Astrocyte (in vitro differentiated cells and primary cell): Measurements from ENCODE around the gene TNFRSF8. TPM values are rescaled to one million over a fixed set of nuclear protein-coding genes. Genes with fewer than 3 reads are reported as not detected.

Experiments
- DNase-seq: peaks from one replicate; pipeline ENCODE4 v3.0.0-alpha.2; 2010; ENCODE audit warnings: low read depth
- FAIRE-seq: peaks from 2 replicates; lab custom pipeline; 2011; peaks lifted over from hg19 to GRCh38; lab: Jason Lieb, UNC
- H2AFZ ChIP-seq: 2 replicates; pipeline ENCODE4 v1.6.0; 2012; ENCODE audit warnings: low read depth, low read length, inconsistent platforms
- H3K27ac ChIP-seq: 2 replicates; pipeline ENCODE4 v1.5.1; 2011; ENCODE audit warnings: low read depth, low read length, inconsistent platforms
- H3K27me3 ChIP-seq: 2 replicates; pipeline ENCODE4 v1.6.0; 2011; ENCODE audit warnings: low read length, inconsistent platforms; ENCODE audit not compliant: insufficient read depth
- H3K36me3 ChIP-seq: 2 replicates; pipeline ENCODE4 v1.5.1; 2011; ENCODE audit warnings: low read length, inconsistent platforms; ENCODE audit not compliant: insufficient read depth
- H3K4me1 ChIP-seq: 2 replicates; pipeline ENCODE4 v1.5.1; 2011; ENCODE audit warnings: low read length, inconsistent platforms; ENCODE audit not compliant: insufficient read depth
- H3K4me2 ChIP-seq: 2 replicates; pipeline ENCODE4 v1.6.0; 2012; ENCODE audit warnings: low read length, inconsistent platforms
- H3K4me3 ChIP-seq: 2 replicates; pipeline ENCODE4 v1.5.1; 2011; ENCODE audit warnings: low read depth, mild to moderate bottlenecking, low read length, inconsistent platforms; ENCODE audit not compliant: insufficient read depth
- H3K79me2 ChIP-seq: 2 replicates; pipeline ENCODE4 v1.6.0; 2012; ENCODE audit warnings: mild to moderate bottlenecking, low read length, inconsistent platforms; ENCODE audit not compliant: insufficient read depth
- H3K9ac ChIP-seq: 2 replicates; pipeline ENCODE4 v1.6.0; 2012; ENCODE audit warnings: mild to moderate bottlenecking, low read length, inconsistent platforms
- H3K9me3 ChIP-seq: 2 replicates; pipeline ENCODE4 v1.5.1; 2012; ENCODE audit warnings: low read depth, mild to moderate bottlenecking, low read length, inconsistent platforms; ENCODE audit not compliant: insufficient read depth
- H4K20me1 ChIP-seq: 2 replicates; pipeline ENCODE4 v1.6.0; 2012; ENCODE audit warnings: low read length, inconsistent platforms; ENCODE audit not compliant: insufficient read depth
- H3K27ac Mint-ChIP-seq: one replicate; pipeline ENCODE4 v1.8.0; 2021; ENCODE audit warnings: mild to moderate bottlenecking, mixed read lengths; ENCODE audit not compliant: unreplicated experiment
- H3K27me3 Mint-ChIP-seq: one replicate; pipeline ENCODE4 v1.8.0; 2021; ENCODE audit warnings: low read depth, mixed read lengths; ENCODE audit not compliant: unreplicated experiment
- H3K36me3 Mint-ChIP-seq: one replicate; pipeline ENCODE4 v1.8.0; 2021; ENCODE audit warnings: low read depth, mixed read lengths; ENCODE audit not compliant: unreplicated experiment
- H3K4me1 Mint-ChIP-seq: one replicate; pipeline ENCODE4 v1.8.0; 2021; ENCODE audit warnings: low read depth, mixed read lengths; ENCODE audit not compliant: unreplicated experiment
- H3K4me3 Mint-ChIP-seq: one replicate; pipeline ENCODE4 v1.8.0; 2021; ENCODE audit warnings: mild to moderate bottlenecking, moderate library complexity, mixed read lengths; ENCODE audit not compliant: unreplicated experiment
- H3K9me3 Mint-ChIP-seq: one replicate; pipeline ENCODE4 v1.8.0; 2021; ENCODE audit warnings: mild to moderate bottlenecking, mixed read lengths; ENCODE audit not compliant: unreplicated experiment
- CTCF ChIP-seq: IDR thresholded peaks from 2 replicates; pipeline ENCODE4 v1.5.1; 2011; ENCODE audit warnings: low read depth, mild to moderate bottlenecking, inconsistent platforms, low read length, moderate library complexity; ENCODE audit not compliant: insufficient read depth
- EZH2 ChIP-seq: IDR thresholded peaks from 2 replicates; pipeline ENCODE4 v1.6.1; 2012; ENCODE audit warnings: mild to moderate bottlenecking, low read length, inconsistent platforms; ENCODE audit not compliant: insufficient read depth
- total RNA-seq: library from RNA; stranded (reverse); gene quantifications from 2 replicates; pipeline ENCODE4 v1.2.1, GENCODE V29; 2021

The TNFRSF8 gene
- total RNA-seq, 1 donor from 2014 or later: 0.16 TPM

GRCh38 chr1:12065872-12066271, 2.8 kb downstream of the TNFRSF8 start:
- peaks cover 21% of the 10 kb centered on the region for H3K4me1 Mint-ChIP-seq
- H3K9me3 Mint-ChIP-seq: no peaks in the 10 kb centered on the region
- FAIRE-seq (no peak), DNase-seq (no peak)
- no peak overlapping the region for H3K9ac ChIP-seq
- no peaks in the 10 kb centered on the region for H3K36me3 ChIP-seq
- no peak overlapping the region for H3K4me2 ChIP-seq
- H3K36me3 Mint-ChIP-seq: peaks cover 1% of the 10 kb centered on the region
- peaks cover 23% of the 10 kb centered on the region for H3K27me3 Mint-ChIP-seq
- no peak overlapping the region for H3K4me3 ChIP-seq
- no peaks in the 10 kb centered on the region for H3K79me2 ChIP-seq
- H3K27ac Mint-ChIP-seq: no peak overlapping the region
- no peaks in the 10 kb centered on the region for H4K20me1 ChIP-seq
- no peak overlapping the region for H3K27ac ChIP-seq
- TF ChIP-seq CTCF: no peak
- no peak for TF ChIP-seq EZH2
- H3K4me1 ChIP-seq: peaks cover 14% of the 10 kb centered on the region
- no peaks in the 10 kb centered on the region for H3K9me3 ChIP-seq
- no peak overlapping the region for H3K4me3 Mint-ChIP-seq
- no peak overlapping the region for H2AFZ ChIP-seq
- H3K27me3 ChIP-seq: peaks cover 44% of the 10 kb centered on the region

DNA sequence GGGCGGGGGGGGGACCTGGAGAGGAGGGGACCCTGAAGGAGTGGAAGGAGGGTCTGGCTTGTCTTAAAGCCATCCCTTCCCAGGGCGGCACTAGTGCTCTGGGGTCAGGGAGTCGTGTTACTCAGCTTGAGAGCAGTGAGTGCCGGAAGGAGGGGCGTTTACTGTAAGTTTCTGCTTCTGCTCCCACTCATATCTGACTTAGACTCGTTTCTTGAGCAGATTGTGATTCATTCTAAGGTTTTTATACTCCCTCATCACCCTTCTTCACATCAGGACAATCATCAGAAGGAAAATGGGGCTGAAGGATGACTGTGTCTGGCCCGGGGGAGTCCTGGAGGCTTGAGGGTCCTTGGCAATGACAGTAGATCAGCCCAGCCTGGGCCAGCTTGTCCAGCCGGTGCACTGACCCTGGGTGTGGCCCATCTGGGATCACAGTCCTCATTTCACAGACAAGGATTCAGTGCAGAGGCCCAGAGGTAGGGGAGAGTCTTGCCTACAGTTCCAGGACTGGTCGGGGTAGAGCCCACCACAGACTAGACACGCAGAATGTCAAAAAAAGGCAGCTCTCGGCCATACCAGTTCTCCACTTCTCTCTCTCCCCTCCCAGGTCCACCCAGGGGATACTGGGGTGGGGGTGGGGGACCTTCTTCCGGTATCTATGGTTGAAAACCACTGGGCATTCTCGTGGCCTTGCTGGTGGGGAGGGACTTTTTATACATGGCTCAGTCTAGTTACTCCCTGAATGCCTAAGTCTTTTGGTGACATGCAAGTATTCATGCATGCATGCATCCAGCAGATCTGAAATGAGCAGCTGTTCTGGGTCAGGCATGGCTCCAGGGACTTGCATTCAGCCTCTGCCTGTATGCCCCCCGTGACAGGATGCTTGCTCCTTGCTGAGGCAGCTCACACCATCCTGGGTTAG, 5.1 kb downstream of the TNFRSF8 start:
- peak overlapping the region; percentile 59 for H3K9ac ChIP-seq
- H3K27me3 Mint-ChIP-seq: peaks cover 18% of the 10 kb centered on the region
- FAIRE-seq: no peak

More for the DNA sequence above, 5.1 kb downstream of the TNFRSF8 start:
- H3K4me1 Mint-ChIP-seq: peaks cover 21% of the 10 kb centered on the region
- H3K4me3 Mint-ChIP-seq: no peak overlapping the region
- no peaks in the 10 kb centered on the region for H3K9me3 Mint-ChIP-seq
- no peaks in the 10 kb centered on the region for H3K36me3 ChIP-seq
- no peaks in the 10 kb centered on the region for H3K9me3 ChIP-seq
- peaks cover 1% of the 10 kb centered on the region for H3K36me3 Mint-ChIP-seq
- H3K4me3 ChIP-seq: no peak overlapping the region
- H3K4me2 ChIP-seq: peak overlapping the region; percentile 75
- peaks cover 33% of the 10 kb centered on the region for H3K27me3 ChIP-seq
- peaks cover 14% of the 10 kb centered on the region for H3K4me1 ChIP-seq
- no peaks in the 10 kb centered on the region for H3K79me2 ChIP-seq
- no peaks in the 10 kb centered on the region for H4K20me1 ChIP-seq
- DNase-seq: peak; percentile 80
- H3K27ac Mint-ChIP-seq: peak overlapping the region; percentile 92
- H3K27ac ChIP-seq: peak overlapping the region; percentile 21
- TF ChIP-seq EZH2 (no peak), CTCF (no peak)
- peak overlapping the region; percentile 62 for H2AFZ ChIP-seq
